Progenitor cell of endocrine pancreas (in vitro differentiated cells): ENCODE data around the gene HOXB1. TPM values are rescaled to one million over a fixed set of nuclear protein-coding genes. Genes with fewer than 3 reads are reported as not detected.

ENCODE experiments used
- DNase-seq: peaks from one replicate; pipeline ENCODE4 v3.0.0; 2021; ENCODE audit warnings: low spot score; ENCODE audit not compliant: unreplicated experiment
- H3K27ac Mint-ChIP-seq: 2 replicates; pipeline ENCODE4 v1.8.0; 2021; ENCODE audit warnings: mild to moderate bottlenecking, moderate library complexity, mixed read lengths
- H3K27me3 Mint-ChIP-seq: 2 replicates; pipeline ENCODE4 v1.8.0; 2021; ENCODE audit warnings: mixed read lengths
- H3K36me3 Mint-ChIP-seq: 2 replicates; pipeline ENCODE4 v1.8.0; 2022; ENCODE audit warnings: mixed read lengths; ENCODE audit not compliant: insufficient read depth
- H3K4me1 Mint-ChIP-seq: 2 replicates; pipeline ENCODE4 v1.8.0; 2021; ENCODE audit warnings: low read depth, mixed read lengths
- H3K4me3 Mint-ChIP-seq: 2 replicates; pipeline ENCODE4 v1.8.0; 2021; ENCODE audit warnings: low read depth, mild to moderate bottlenecking, moderate library complexity, mixed read lengths
- H3K9me3 Mint-ChIP-seq: 2 replicates; pipeline ENCODE4 v1.8.0; 2021; ENCODE audit warnings: low read depth, mixed read lengths
- total RNA-seq: library from RNA; stranded (reverse); gene quantifications from 2 replicates; pipeline ENCODE4 v1.2.1, GENCODE V29; 2021
- TF ChIP-seq, protein P1 (sequence below): fragments of 200-600 bp; sonication (generic); IDR thresholded peaks from one replicate; pipeline ENCODE4 v1.5.0; 2021; ENCODE audit warnings: antibody characterized with exemption, mild to moderate bottlenecking; ENCODE audit not compliant: unreplicated experiment

Gene HOXB1
- total RNA-seq, 1 donor from 2014 or later = 0.96 TPM

DNA sequence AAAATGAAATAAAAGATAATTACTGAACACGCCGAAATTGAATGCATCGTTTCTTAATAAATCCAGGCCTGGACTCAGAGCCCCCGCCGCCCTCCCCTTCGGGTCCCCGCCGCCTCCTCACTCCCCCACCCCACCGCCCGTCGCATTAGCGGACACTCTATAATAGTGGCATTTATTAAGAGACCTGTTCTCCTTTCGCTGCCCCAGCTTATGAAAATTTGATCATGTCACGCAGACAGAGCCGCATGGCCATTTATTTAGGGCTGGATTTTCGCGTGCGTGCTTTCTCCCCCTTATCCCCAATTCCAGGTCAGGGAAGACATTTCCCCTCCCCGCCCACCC is 20.4 kb upstream of the HOXB1 start:
- Mint-ChIP-seq H3K36me3 (peaks cover 10% of the 10 kb centered on the region), H3K4me1 (peaks cover 41% of the 10 kb centered on the region), H3K27ac (no peak overlapping the region), H3K4me3 (peak overlapping the region; percentile 31), H3K27me3 (peaks cover 83% of the 10 kb centered on the region), H3K9me3 (no peaks in the 10 kb centered on the region)
- TF ChIP-seq, protein P1, sequence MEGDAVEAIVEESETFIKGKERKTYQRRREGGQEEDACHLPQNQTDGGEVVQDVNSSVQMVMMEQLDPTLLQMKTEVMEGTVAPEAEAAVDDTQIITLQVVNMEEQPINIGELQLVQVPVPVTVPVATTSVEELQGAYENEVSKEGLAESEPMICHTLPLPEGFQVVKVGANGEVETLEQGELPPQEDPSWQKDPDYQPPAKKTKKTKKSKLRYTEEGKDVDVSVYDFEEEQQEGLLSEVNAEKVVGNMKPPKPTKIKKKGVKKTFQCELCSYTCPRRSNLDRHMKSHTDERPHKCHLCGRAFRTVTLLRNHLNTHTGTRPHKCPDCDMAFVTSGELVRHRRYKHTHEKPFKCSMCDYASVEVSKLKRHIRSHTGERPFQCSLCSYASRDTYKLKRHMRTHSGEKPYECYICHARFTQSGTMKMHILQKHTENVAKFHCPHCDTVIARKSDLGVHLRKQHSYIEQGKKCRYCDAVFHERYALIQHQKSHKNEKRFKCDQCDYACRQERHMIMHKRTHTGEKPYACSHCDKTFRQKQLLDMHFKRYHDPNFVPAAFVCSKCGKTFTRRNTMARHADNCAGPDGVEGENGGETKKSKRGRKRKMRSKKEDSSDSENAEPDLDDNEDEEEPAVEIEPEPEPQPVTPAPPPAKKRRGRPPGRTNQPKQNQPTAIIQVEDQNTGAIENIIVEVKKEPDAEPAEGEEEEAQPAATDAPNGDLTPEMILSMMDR = no peak
- DNase-seq = no peak

DNA sequence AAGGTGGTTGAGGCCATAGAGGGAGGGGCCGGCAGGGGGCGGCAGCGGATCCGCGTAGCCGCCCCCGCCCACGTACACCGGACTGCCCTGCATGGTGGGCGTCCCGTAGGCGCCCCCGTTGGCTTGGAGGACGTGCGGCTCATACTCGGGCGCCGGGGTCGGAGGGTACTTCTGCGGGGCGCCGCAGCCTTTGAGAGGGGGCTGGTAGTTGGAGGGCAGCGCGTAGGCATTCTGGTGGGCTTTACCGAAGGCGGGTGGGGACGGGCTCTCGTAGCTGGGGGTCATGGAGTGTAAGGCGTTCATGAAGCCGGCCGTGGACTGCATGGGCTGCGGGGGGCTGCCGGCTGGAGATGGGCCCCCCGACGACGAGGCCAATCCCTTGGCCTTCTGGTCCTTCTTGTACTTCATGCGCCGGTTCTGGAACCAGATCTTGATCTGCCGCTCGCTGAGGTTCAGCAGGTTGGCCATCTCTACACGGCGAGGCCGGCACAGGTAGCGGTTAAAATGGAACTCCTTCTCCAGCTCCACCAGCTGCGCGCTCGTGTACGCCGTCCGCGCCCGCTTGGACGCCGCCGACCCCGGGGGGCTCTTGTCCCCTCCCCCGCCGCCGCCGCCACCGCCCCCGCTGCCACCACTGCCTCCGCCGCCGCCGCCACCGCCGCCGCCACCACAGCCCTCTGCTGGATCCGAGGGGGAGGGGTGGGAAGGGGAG is 19.8 kb upstream of the HOXB1 start:
- Mint-ChIP-seq H3K4me3 (peak overlapping the region; percentile 54), H3K4me1 (peaks cover 40% of the 10 kb centered on the region), H3K36me3 (peaks cover 10% of the 10 kb centered on the region), H3K27me3 (peaks cover 84% of the 10 kb centered on the region), H3K9me3 (no peaks in the 10 kb centered on the region), H3K27ac (no peak overlapping the region)
- TF ChIP-seq, protein P1 = peak; percentile 49
- no peak for DNase-seq

DNA sequence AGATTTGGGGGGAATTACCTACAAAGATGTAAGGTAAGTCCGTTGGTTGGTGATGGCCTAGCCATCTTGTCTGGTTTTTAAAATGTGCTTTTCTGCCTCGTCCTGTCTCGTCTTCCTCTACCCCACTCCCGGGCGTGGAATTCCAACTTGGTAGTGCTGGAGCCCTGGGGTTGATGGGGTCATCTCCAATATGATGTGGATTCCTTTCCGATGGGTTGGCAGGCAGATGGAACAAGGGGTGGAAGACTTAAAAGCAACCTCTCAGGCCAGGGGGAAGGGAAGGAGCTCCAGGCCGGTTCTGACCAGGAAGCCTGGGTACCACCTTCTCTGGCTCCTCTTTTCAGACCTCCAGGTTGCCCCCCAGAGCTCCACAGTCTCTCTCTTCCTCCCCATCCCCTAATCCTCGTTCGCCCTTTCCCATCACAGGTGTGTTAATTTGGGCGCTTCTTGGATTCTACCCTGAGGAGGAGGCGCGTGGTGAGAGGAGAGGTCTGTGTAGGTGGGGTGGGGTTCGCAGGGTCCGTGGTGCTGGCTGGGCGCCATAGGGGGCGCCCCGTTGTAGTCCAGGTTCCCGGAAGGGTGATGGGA is 19.2 kb upstream of the HOXB1 start:
- peaks cover 43% of the 10 kb centered on the region for H3K4me1 Mint-ChIP-seq
- no peaks in the 10 kb centered on the region for H3K9me3 Mint-ChIP-seq
- no peak for DNase-seq
- peaks cover 90% of the 10 kb centered on the region for H3K27me3 Mint-ChIP-seq
- peak overlapping the region; percentile 54 for H3K4me3 Mint-ChIP-seq
- TF ChIP-seq, protein P1 = no peak
- peaks cover 10% of the 10 kb centered on the region for H3K36me3 Mint-ChIP-seq
- H3K27ac Mint-ChIP-seq = no peak overlapping the region

DNA sequence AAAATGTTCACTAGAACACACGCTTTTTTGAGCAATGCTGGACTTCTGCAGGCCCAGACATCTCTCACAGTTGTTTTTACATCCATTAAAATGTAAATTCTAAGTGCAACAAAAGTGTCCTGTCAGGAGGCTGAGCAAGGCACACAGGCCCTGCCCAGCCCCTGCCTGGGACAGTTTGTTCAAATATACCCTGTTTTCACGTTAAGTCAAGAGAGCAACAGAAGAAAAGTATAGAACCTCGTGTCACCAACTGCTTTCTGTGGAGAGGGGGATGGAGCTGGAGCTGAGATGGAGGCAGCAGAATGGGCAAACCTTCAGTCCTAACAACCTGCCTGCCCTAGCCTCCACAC is 18.4 kb upstream of the HOXB1 start:
- no peak overlapping the region for H3K4me3 Mint-ChIP-seq
- peaks cover 10% of the 10 kb centered on the region for H3K36me3 Mint-ChIP-seq
- peaks cover 90% of the 10 kb centered on the region for H3K27me3 Mint-ChIP-seq
- TF ChIP-seq, protein P1 = no peak
- no peak for DNase-seq
- H3K9me3 Mint-ChIP-seq = no peaks in the 10 kb centered on the region
- peak overlapping the region; percentile 47 for H3K27ac Mint-ChIP-seq
- H3K4me1 Mint-ChIP-seq = peaks cover 40% of the 10 kb centered on the region

DNA sequence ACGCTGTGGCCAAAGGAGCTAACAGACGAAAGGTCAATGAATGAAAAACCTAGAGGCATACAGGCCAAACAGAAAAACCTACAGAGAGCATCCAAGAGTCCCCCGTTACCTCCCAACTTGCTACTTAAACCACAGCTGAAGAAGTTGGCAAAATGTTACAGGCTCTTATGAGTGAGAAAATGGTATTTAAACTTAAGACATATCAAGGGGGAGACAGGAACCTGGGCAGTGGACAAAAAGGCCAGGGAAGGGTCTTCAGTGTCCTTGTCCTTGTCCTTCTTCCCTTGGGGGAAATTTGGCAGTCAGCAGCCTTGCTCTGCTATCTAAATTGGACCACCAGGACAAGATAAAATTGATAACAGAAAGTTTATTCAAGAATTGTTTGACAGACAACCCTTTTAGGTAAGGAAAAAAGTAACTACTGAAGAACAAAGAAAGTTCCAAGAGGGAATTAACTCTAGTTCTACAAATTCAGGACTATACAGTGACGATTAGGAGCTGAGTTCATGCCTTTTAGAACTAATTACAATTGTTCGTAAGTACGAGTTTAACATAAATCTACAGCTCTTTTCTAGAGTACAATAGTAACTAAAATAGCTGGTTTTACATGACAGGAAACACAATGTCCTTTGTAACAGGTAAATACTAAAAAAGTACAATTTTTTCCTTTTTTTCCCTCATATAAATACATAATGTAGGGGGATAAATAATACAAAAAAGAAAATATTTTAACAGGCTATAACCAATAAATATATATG is 17.9 kb upstream of the HOXB1 start:
- peaks cover 39% of the 10 kb centered on the region for H3K4me1 Mint-ChIP-seq
- no peaks in the 10 kb centered on the region for H3K9me3 Mint-ChIP-seq
- TF ChIP-seq, protein P1 = no peak
- no peak overlapping the region for H3K4me3 Mint-ChIP-seq
- peaks cover 89% of the 10 kb centered on the region for H3K27me3 Mint-ChIP-seq
- H3K27ac Mint-ChIP-seq = no peak overlapping the region
- H3K36me3 Mint-ChIP-seq = peaks cover 10% of the 10 kb centered on the region
- DNase-seq = no peak
